ENCODE data around the gene FOXJ2. TPM values are rescaled to one million over a fixed set of nuclear protein-coding genes. Genes with fewer than 3 reads are reported as not detected.

The FOXJ2 gene
- total RNA-seq, 1 experiment from 2014 or later, result 30.3 TPM

GRCh38 chr12:8093291-8093690 lies 60.8 kb downstream of the FOXJ2 start:
- H3K4me1 ChIP-seq (replicated peaks; ENCODE audit: insufficient read depth), result no peaks in the 10 kb centered on the region
- CTCF ChIA-PET, result no interaction called here
- H3K27me3 ChIP-seq (ENCODE audit: insufficient read depth, low read depth), result no peaks in the 10 kb centered on the region
- TF ChIP-seq EZH2 (IDR thresholded peaks at IDR 0.05; ENCODE audit: low read depth) (no peak), CTCF (conservative IDR thresholded peaks at IDR 0.05) (no peak)
- H3K79me2 ChIP-seq (ENCODE audit: low read depth), result no peaks in the 10 kb centered on the region
- H3K4me3 ChIP-seq, result no peak overlapping the region
- H3K9me2 ChIP-seq (ENCODE audit: insufficient read depth), result no peaks in the 10 kb centered on the region
- POLR2A ChIA-PET (ENCODE audit: unreplicated experiment), result no interaction called here
- DNase-seq, result no peak
- intact Hi-C loops (cut with micrococcal nuclease; ENCODE audit: unreplicated experiment), result no loop called here
- no peaks in the 10 kb centered on the region for H3F3A ChIP-seq (ENCODE audit: insufficient read depth, low read depth)
- H3K9me3 ChIP-seq (ENCODE audit: insufficient read depth, low read depth), result no peaks in the 10 kb centered on the region
- H3K4me2 ChIP-seq, result no peak overlapping the region
- H4K20me1 ChIP-seq (ENCODE audit: insufficient read depth), result peaks cover 6% of the 10 kb centered on the region; the same call in 1 of the 2 replicates
- peaks cover 24% of the 10 kb centered on the region for H3K36me3 ChIP-seq (ENCODE audit: low read depth)
- no peak overlapping the region for H3K27ac ChIP-seq
- H2AFZ ChIP-seq, result no peak overlapping the region
- no TSS peak for BruUV-seq (replicated peaks)

GRCh38 chr12:8096281-8096915 lies 63.9 kb downstream of the FOXJ2 start:
- no peak overlapping the region; the same call in 1 of the 2 replicates for H3K27ac ChIP-seq
- TF ChIP-seq EZH2 (IDR thresholded peaks at IDR 0.05; ENCODE audit: low read depth) (no peak), CTCF (conservative IDR thresholded peaks at IDR 0.05) (no peak)
- no peaks in the 10 kb centered on the region for H3K9me2 ChIP-seq (ENCODE audit: insufficient read depth)
- CTCF ChIA-PET, result no interaction called here
- DNase-seq, result no peak
- peaks cover 23% of the 10 kb centered on the region for H3K36me3 ChIP-seq (ENCODE audit: low read depth)
- H3F3A ChIP-seq (ENCODE audit: insufficient read depth, low read depth), result no peaks in the 10 kb centered on the region
- intact Hi-C loops (cut with micrococcal nuclease; ENCODE audit: unreplicated experiment), result no loop called here
- no peak overlapping the region for H2AFZ ChIP-seq
- no TSS peak for BruUV-seq (replicated peaks)
- peaks cover 11% of the 10 kb centered on the region; the same call in 1 of the 2 replicates for H3K4me1 ChIP-seq (replicated peaks; ENCODE audit: insufficient read depth)
- H3K4me3 ChIP-seq, result no peak overlapping the region
- H3K79me2 ChIP-seq (ENCODE audit: low read depth), result no peaks in the 10 kb centered on the region
- no peak overlapping the region for H3K4me2 ChIP-seq
- H4K20me1 ChIP-seq (ENCODE audit: insufficient read depth), result no peaks in the 10 kb centered on the region
- POLR2A ChIA-PET (ENCODE audit: unreplicated experiment), result no interaction called here
- no peaks in the 10 kb centered on the region for H3K27me3 ChIP-seq (ENCODE audit: insufficient read depth, low read depth)
- no peaks in the 10 kb centered on the region for H3K9me3 ChIP-seq (ENCODE audit: insufficient read depth, low read depth)

DNA sequence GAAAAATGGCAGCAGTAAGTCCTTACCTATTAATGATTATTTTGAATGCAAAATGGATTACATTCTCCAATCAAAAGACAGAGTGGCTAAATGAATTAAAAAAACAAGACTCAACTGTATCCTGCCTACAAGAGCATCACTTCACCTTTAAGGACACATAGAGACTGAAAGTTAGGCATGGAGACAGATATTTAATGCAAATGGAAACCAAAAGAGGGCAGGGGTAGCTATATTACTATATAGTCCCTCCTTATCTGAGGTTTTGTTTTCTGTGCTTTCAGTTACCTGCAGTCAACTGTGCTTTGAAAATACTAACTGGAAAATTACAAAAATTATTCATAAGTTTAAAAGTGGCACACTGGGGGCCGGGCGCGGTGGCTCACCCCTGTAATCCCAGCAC lies 66.7 kb downstream of the FOXJ2 start:
- Histone ChIP-seq H2AFZ (no peak overlapping the region), H3K9me3 (ENCODE audit: insufficient read depth, low read depth) (no peaks in the 10 kb centered on the region), H4K20me1 (ENCODE audit: insufficient read depth) (no peaks in the 10 kb centered on the region), H3K4me2 (no peak overlapping the region), H3K4me1 (replicated peaks; ENCODE audit: insufficient read depth) (peaks cover 11% of the 10 kb centered on the region; the same call in 1 of the 2 replicates), H3K79me2 (ENCODE audit: low read depth) (no peaks in the 10 kb centered on the region), H3K27ac (peak overlapping the region; percentile 2; the same call in 1 of the 2 replicates), H3K4me3 (no peak overlapping the region), H3K27me3 (ENCODE audit: insufficient read depth, low read depth) (no peaks in the 10 kb centered on the region), H3K9me2 (ENCODE audit: insufficient read depth) (no peaks in the 10 kb centered on the region), H3F3A (ENCODE audit: insufficient read depth, low read depth) (no peaks in the 10 kb centered on the region), H3K36me3 (ENCODE audit: low read depth) (peaks cover 7% of the 10 kb centered on the region; the same call in 1 of the 2 replicates)
- no peak for DNase-seq
- CTCF ChIA-PET, result no interaction called here
- no TSS peak for BruUV-seq (replicated peaks)
- POLR2A ChIA-PET (ENCODE audit: unreplicated experiment), result no interaction called here
- intact Hi-C loops (cut with micrococcal nuclease; ENCODE audit: unreplicated experiment), result no loop called here
- no peak for TF ChIP-seq EZH2 (IDR thresholded peaks at IDR 0.05; ENCODE audit: low read depth)
- TF ChIP-seq CTCF (conservative IDR thresholded peaks at IDR 0.05), result no peak

Other genes starting within 250 kb of the FOXJ2 start
- not detected in 2 replicates for gene NANOG, start 243.3 kb upstream of the FOXJ2 start, total RNA-seq (2021)
- gene SLC2A14, start 159.8 kb upstream of the FOXJ2 start, total RNA-seq (2021), result 0.13 TPM in 1 of 2 replicates, not detected in the other
- 24.9 and 26.2 TPM in 2 replicates for gene SLC2A3, start 96.5 kb upstream of the FOXJ2 start, total RNA-seq (2021)
- not detected in 2 replicates for gene C3AR1, start 33.6 kb downstream of the FOXJ2 start, total RNA-seq (2021)
- 26.5 and 28.1 TPM in 2 replicates for gene NECAP1, start 49.6 kb downstream of the FOXJ2 start, total RNA-seq (2021)
- not detected in 2 replicates for gene CLEC4A, start 90.9 kb downstream of the FOXJ2 start, total RNA-seq (2021)
- gene ZNF705A, start 124.3 kb downstream of the FOXJ2 start, total RNA-seq (2021), result not detected in 2 replicates
- 1.6 and 1.7 TPM in 2 replicates for gene FAM90A1, start 194.9 kb downstream of the FOXJ2 start, total RNA-seq (2021)

Data from PC-9 (cell line).